Keratinocyte (primary cell): ENCODE data around the gene BCAS3. TPM values are rescaled to one million over a fixed set of nuclear protein-coding genes. Genes with fewer than 3 reads are reported as not detected.

ENCODE experiments used
- DNase-seq: peaks from one replicate; pipeline ENCODE4 v3.0.0-alpha.2; 2011; ENCODE audit warnings: low read depth, missing footprints, low spot score
- FAIRE-seq: peaks from 2 replicates; lab custom pipeline; 2011; peaks lifted over from hg19 to GRCh38; lab: Jason Lieb, UNC
- H2AFZ ChIP-seq: 2 replicates; pipeline ENCODE4 v1.6.0; 2012; ENCODE audit warnings: low read length, control low read depth, inconsistent platforms; ENCODE audit not compliant: control insufficient read depth
- H3K27ac ChIP-seq: 2 replicates; pipeline ENCODE4 v1.5.1; 2011; ENCODE audit warnings: low read length; ENCODE audit not compliant: control insufficient read depth, insufficient read depth
- H3K27me3 ChIP-seq: 3 replicates; pipeline ENCODE4 v1.6.0; 2011; ENCODE audit warnings: low read length; ENCODE audit not compliant: control insufficient read depth, insufficient read depth; ENCODE audit errors: extremely low read depth
- H3K36me3 ChIP-seq, 2 experiments: 2 replicates in 1 of 2; 3 replicates in 1 of 2; pipeline ENCODE4 v1.5.1; 2011; ENCODE audit warnings: low read length in 2 of 2, mild to moderate bottlenecking in 1 of 2; ENCODE audit not compliant: control insufficient read depth in 2 of 2, insufficient read depth in 2 of 2; ENCODE audit errors: extremely low read depth in 1 of 2
- H3K4me1 ChIP-seq: 3 replicates; pipeline ENCODE4 v1.5.1; 2011; ENCODE audit warnings: low read length; ENCODE audit not compliant: control insufficient read depth, insufficient read depth; ENCODE audit errors: extremely low read depth
- H3K4me2 ChIP-seq: 3 replicates; pipeline ENCODE4 v1.6.0; 2011; ENCODE audit warnings: low read depth, low read length; ENCODE audit not compliant: control insufficient read depth, insufficient read depth; ENCODE audit errors: extremely low read depth
- H3K4me3 ChIP-seq, 3 experiments: fragments of 200-600 bp in 1 of 3; sonication (generic) in 1 of 3; 2 replicates in 2 of 3; 3 replicates in 1 of 3; pipeline ENCODE4 v1.5.1; 2011 to 2016; ENCODE audit warnings: low read length in 3 of 3, mild to moderate bottlenecking in 3 of 3, control low read depth in 2 of 3, inconsistent platforms in 1 of 3, low read depth in 1 of 3, mixed read lengths in 1 of 3, mixed run types in 1 of 3, moderate library complexity in 1 of 3; ENCODE audit not compliant: control insufficient read depth in 2 of 3, insufficient read depth in 2 of 3; ENCODE audit errors: extremely low read depth in 1 of 3
- H3K79me2 ChIP-seq: 2 replicates; pipeline ENCODE4 v1.6.0; 2012; ENCODE audit warnings: low read length; ENCODE audit not compliant: control insufficient read depth, insufficient read depth
- H3K9ac ChIP-seq: 3 replicates; pipeline ENCODE4 v1.6.0; 2011; ENCODE audit warnings: low read length; ENCODE audit not compliant: control insufficient read depth, insufficient read depth; ENCODE audit errors: extremely low read depth
- H3K9me1 ChIP-seq: 3 replicates; pipeline ENCODE4 v1.6.0; 2011; ENCODE audit warnings: low read length; ENCODE audit not compliant: control insufficient read depth, insufficient read depth; ENCODE audit errors: extremely low read depth
- H3K9me3 ChIP-seq: 2 replicates; pipeline ENCODE4 v1.5.1; 2012; ENCODE audit warnings: low read depth, low read length; ENCODE audit not compliant: control insufficient read depth
- H4K20me1 ChIP-seq: 3 replicates; pipeline ENCODE4 v1.6.0; 2011; ENCODE audit warnings: low read length; ENCODE audit not compliant: control insufficient read depth, insufficient read depth; ENCODE audit errors: extremely low read depth
- EZH2 ChIP-seq: IDR thresholded peaks from one replicate; pipeline ENCODE4 v1.6.1; 2012; ENCODE audit warnings: inconsistent platforms, mild to moderate bottlenecking, low read length, moderate library complexity
- dilution Hi-C: fragments of 300-500 bp; cut with MboI; formaldehyde crosslinking; loops from one replicate; pipeline ENCODE4 v1.7.0; 2020; ENCODE audit warnings: low sequenced_read_pairs; ENCODE audit not compliant: extremely low pct_ligation_motif_present
- polyA plus RNA-seq, 5 experiments: library from polyadenylated mRNA; depleted of rRNA in 3 of 5; stranded (reverse) in 3 of 5; stranded (forward) in 1 of 5; unstranded in 1 of 5; fragments of >200 nt; gene quantifications; 1 replicate in 1 of 5; 2 replicates in 3 of 5; 3 replicates in 1 of 5; pipeline versions ENCODE4 v1.2.1 to v1.2.3, GENCODE V29; 2011 to 2012; ENCODE audit warnings: missing spikeins in 2 of 5, low read depth in 1 of 5, low replicate concordance in 1 of 5
- TF ChIP-seq, protein P1 (sequence below), 3 experiments: IDR thresholded peaks in 1 of 3; conservative IDR thresholded peaks in 1 of 3; optimal IDR thresholded peaks in 1 of 3; 2 replicates in 2 of 3; 3 replicates in 1 of 3; pipeline versions ENCODE3 to v1.5.1; 2011; ENCODE audit warnings: low read length in 3 of 3, mild to moderate bottlenecking in 3 of 3, moderate library complexity in 2 of 3, control low read depth in 1 of 3, inconsistent platforms in 1 of 3; ENCODE audit not compliant: insufficient read depth in 2 of 3; ENCODE audit errors: extremely low read depth in 1 of 3

The BCAS3 gene
- polyA plus RNA-seq, 1 donor (not counting 4 experiments of a cell fraction or from before 2014, with no cell fraction given): 11.8 TPM

DNA sequence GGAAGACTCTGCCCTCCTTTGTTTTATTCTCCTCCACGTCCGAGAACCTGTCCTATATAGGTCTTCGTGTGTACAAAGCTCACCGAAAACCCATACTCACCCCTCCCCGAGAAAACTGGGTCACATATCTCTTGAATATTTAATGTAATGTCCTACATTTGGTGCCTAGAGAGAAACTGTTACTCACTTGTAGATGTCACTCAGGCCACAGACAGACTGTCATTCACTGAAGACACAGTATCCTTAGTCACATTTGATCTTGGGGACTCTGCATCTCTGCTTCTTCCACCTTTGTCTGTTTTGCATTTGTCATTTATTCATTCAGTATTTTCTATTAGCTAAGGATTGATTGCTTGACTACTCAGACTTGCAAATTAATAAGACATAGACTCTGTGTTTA is 590.2 kb downstream of the BCAS3 start:
- dilution Hi-C loops: no loop called here
- no peak for DNase-seq
- no peak overlapping the region for H3K27ac ChIP-seq
- H3K79me2 ChIP-seq: no peaks in the 10 kb centered on the region
- no peaks in the 10 kb centered on the region for H3K9me3 ChIP-seq
- no peaks in the 10 kb centered on the region for H3K9me1 ChIP-seq
- no peak for FAIRE-seq
- no peak overlapping the region for H3K4me3 ChIP-seq
- no peak overlapping the region for H2AFZ ChIP-seq
- no peak overlapping the region for H3K9ac ChIP-seq
- no peaks in the 10 kb centered on the region for H3K36me3 ChIP-seq
- H3K4me2 ChIP-seq: no peak overlapping the region
- no peaks in the 10 kb centered on the region for H3K27me3 ChIP-seq
- H4K20me1 ChIP-seq: no peaks in the 10 kb centered on the region
- H3K4me1 ChIP-seq: no peaks in the 10 kb centered on the region
- no peak for TF ChIP-seq EZH2
- TF ChIP-seq, protein P1, sequence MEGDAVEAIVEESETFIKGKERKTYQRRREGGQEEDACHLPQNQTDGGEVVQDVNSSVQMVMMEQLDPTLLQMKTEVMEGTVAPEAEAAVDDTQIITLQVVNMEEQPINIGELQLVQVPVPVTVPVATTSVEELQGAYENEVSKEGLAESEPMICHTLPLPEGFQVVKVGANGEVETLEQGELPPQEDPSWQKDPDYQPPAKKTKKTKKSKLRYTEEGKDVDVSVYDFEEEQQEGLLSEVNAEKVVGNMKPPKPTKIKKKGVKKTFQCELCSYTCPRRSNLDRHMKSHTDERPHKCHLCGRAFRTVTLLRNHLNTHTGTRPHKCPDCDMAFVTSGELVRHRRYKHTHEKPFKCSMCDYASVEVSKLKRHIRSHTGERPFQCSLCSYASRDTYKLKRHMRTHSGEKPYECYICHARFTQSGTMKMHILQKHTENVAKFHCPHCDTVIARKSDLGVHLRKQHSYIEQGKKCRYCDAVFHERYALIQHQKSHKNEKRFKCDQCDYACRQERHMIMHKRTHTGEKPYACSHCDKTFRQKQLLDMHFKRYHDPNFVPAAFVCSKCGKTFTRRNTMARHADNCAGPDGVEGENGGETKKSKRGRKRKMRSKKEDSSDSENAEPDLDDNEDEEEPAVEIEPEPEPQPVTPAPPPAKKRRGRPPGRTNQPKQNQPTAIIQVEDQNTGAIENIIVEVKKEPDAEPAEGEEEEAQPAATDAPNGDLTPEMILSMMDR (optimal IDR thresholded peaks at IDR 0.05 in 1 of 3, IDR thresholded peaks at IDR 0.05 in 1 of 3, conservative IDR thresholded peaks at IDR 0.05 in 1 of 3; ENCODE audit: extremely low read depth in 1 of 3, insufficient read depth in 2 of 3, low read length in 3 of 3): no peak

DNA sequence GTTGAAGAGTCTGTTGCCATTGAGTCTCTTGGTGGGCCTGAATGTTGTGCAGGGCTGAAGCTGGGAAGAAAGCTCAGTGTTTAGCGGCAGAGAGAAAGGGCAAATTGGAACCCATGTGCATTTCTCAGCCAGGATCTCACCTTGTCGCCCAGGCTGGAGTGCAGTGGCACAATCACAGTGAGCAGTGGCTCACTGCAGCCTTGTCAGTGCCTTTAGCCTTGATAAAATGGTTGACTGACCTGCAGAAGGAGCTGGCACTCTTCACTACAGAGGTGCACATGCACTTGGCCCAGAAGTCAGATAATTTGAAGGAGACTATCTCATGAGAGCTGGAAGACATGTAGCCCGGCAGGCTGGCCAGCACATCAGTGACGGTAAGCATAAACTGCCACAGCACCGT is 597.7 kb downstream of the BCAS3 start:
- no peak overlapping the region for H3K9ac ChIP-seq
- H2AFZ ChIP-seq: no peak overlapping the region
- no peaks in the 10 kb centered on the region for H3K79me2 ChIP-seq
- H3K4me3 ChIP-seq: no peak overlapping the region
- H3K4me1 ChIP-seq: no peaks in the 10 kb centered on the region
- dilution Hi-C loops: no loop called here
- no peaks in the 10 kb centered on the region for H3K27me3 ChIP-seq
- H3K9me1 ChIP-seq: no peaks in the 10 kb centered on the region
- H4K20me1 ChIP-seq: no peaks in the 10 kb centered on the region
- TF ChIP-seq, protein P1 (optimal IDR thresholded peaks at IDR 0.05 in 1 of 3, IDR thresholded peaks at IDR 0.05 in 1 of 3, conservative IDR thresholded peaks at IDR 0.05 in 1 of 3; ENCODE audit: extremely low read depth in 1 of 3, insufficient read depth in 2 of 3, low read length in 3 of 3): no peak
- no peak for TF ChIP-seq EZH2
- H3K27ac ChIP-seq: no peak overlapping the region
- FAIRE-seq (no peak), DNase-seq (no peak)
- no peak overlapping the region for H3K4me2 ChIP-seq
- no peaks in the 10 kb centered on the region for H3K9me3 ChIP-seq
- no peaks in the 10 kb centered on the region for H3K36me3 ChIP-seq
